ENCODE results near the gene LAMTOR4. TPM values are rescaled to one million over a fixed set of nuclear protein-coding genes. Genes with fewer than 3 reads are reported as not detected.

LAMTOR4 gene
- total RNA-seq, 2 experiments from 2014 or later = 108 to 116 TPM

- DNase-seq = peak; percentile 50
Observed at GRCh38 chr7:100169147-100169850, 20.6 kb downstream of the LAMTOR4 start.

GRCh38 chr7:100170101-100170897, 21.6 kb downstream of the LAMTOR4 start:
- H3K4me1 Mint-ChIP-seq (ENCODE audit: low read depth) = peaks cover 58% of the 10 kb centered on the region
- H3K9me3 Mint-ChIP-seq = no peaks in the 10 kb centered on the region
- no peaks in the 10 kb centered on the region for H3K36me3 Mint-ChIP-seq (ENCODE audit: low read depth)
- no peak for ATAC-seq
- H3K4me3 Mint-ChIP-seq = peak overlapping the region; percentile 66
- intact Hi-C loops (cut with micrococcal nuclease) = no loop called here
- ChIA-PET CTCF (interaction anchor here (1.3 to 1.8 kb wide), 2 partner anchors 20 to 47 kb away, joined by 5 read pairs; no protein-coding TSS in a partner anchor), POLR2A (interaction anchor here (0.7 kb wide), 1 partner anchor 189 kb away, joined by 3 read pairs; no protein-coding TSS in a partner anchor)
- H3K27ac Mint-ChIP-seq = peak overlapping the region; percentile 63
- peaks cover 10% of the 10 kb centered on the region for H3K27me3 Mint-ChIP-seq
- no peak for TF ChIP-seq CTCF (IDR thresholded peaks at IDR 0.05)
- DNase-seq = no peak

More at GRCh38 chr7:100169147-100169850, 20.6 kb downstream of the LAMTOR4 start:
- peaks cover 10% of the 10 kb centered on the region for H3K27me3 Mint-ChIP-seq
- POLR2A ChIA-PET = interaction anchor here (1.6 kb wide), 1 partner anchor 10 kb away, joined by 8 read pairs; no protein-coding TSS in a partner anchor
- peak overlapping the region; percentile 80 for H3K27ac Mint-ChIP-seq
- intact Hi-C loops (cut with micrococcal nuclease) = no loop called here
- CTCF ChIA-PET = interaction anchor here (2.7 to 3.8 kb wide), 2 partner anchors 36 to 39 kb away, joined by 11 to 12 read pairs; no protein-coding TSS in a partner anchor
- H3K4me1 Mint-ChIP-seq (ENCODE audit: low read depth) = peaks cover 60% of the 10 kb centered on the region
- no peaks in the 10 kb centered on the region for H3K36me3 Mint-ChIP-seq (ENCODE audit: low read depth)
- ATAC-seq = peak; percentile 26
- H3K4me3 Mint-ChIP-seq = peak overlapping the region; percentile 74
- no peaks in the 10 kb centered on the region for H3K9me3 Mint-ChIP-seq
- TF ChIP-seq CTCF (IDR thresholded peaks at IDR 0.05) = no peak

- intact Hi-C loops (cut with micrococcal nuclease) = no loop called here
- Mint-ChIP-seq H3K27me3 (peaks cover 10% of the 10 kb centered on the region), H3K27ac (no peak overlapping the region), H3K4me3 (peak overlapping the region; percentile 66), H3K4me1 (ENCODE audit: low read depth) (peaks cover 54% of the 10 kb centered on the region), H3K9me3 (no peaks in the 10 kb centered on the region), H3K36me3 (ENCODE audit: low read depth) (no peaks in the 10 kb centered on the region)
- CTCF ChIA-PET = interaction anchor here (0.8 to 1.8 kb wide), 5 partner anchors 18 to 46 kb away, joined by 3 to 5 read pairs (median 4); no protein-coding TSS in a partner anchor
- peak; percentile 51 for DNase-seq
- POLR2A ChIA-PET = interaction anchor here (0.7 kb wide), 1 partner anchor 190 kb away, joined by 3 read pairs; no protein-coding TSS in a partner anchor
- TF ChIP-seq CTCF (IDR thresholded peaks at IDR 0.05) = no peak
- ATAC-seq = peak; percentile 54
Observed at GRCh38 chr7:100171087-100171681, 22.5 kb downstream of the LAMTOR4 start.

GRCh38 chr7:100171840-100172239, 23.1 kb downstream of the LAMTOR4 start:
- peaks cover 10% of the 10 kb centered on the region for H3K27me3 Mint-ChIP-seq

More at GRCh38 chr7:100171840-100172239, 23.1 kb downstream of the LAMTOR4 start:
- TF ChIP-seq CTCF (IDR thresholded peaks at IDR 0.05) = no peak
- CTCF ChIA-PET = interaction anchor here (0.8 to 1.8 kb wide), 5 partner anchors 17 to 45 kb away, joined by 3 to 5 read pairs (median 4); no protein-coding TSS in a partner anchor
- no peaks in the 10 kb centered on the region for H3K36me3 Mint-ChIP-seq (ENCODE audit: low read depth)
- intact Hi-C loops (cut with micrococcal nuclease) = no loop called here
- H3K27ac Mint-ChIP-seq = no peak overlapping the region
- no peaks in the 10 kb centered on the region for H3K9me3 Mint-ChIP-seq
- H3K4me1 Mint-ChIP-seq (ENCODE audit: low read depth) = peaks cover 53% of the 10 kb centered on the region
- POLR2A ChIA-PET = no interaction called here
- ATAC-seq = no peak
- peak overlapping the region; percentile 51 for H3K4me3 Mint-ChIP-seq
- DNase-seq = no peak
